Breast epithelium (tissue), 3 donors: ENCODE measurements around the gene SEPTIN5.
A peak's percentile ranks its signal among the peaks of the same experiment; 100 is the strongest.

Experiments
- CTCF ChIP-seq, 3 donors: fragments of 450-650 bp; IDR thresholded peaks; one replicate each; pipeline ENCODE4 v1.5.1; 2016 to 2017; ENCODE audit warnings: antibody characterized with exemption in 3 of 3, mild to moderate bottlenecking in 3 of 3, moderate library complexity in 3 of 3
- POLR2A ChIP-seq: fragments of 450-650 bp; IDR thresholded peaks from one replicate; pipeline ENCODE4 v1.6.1; 2016; ENCODE audit warnings: antibody characterized with exemption, mild to moderate bottlenecking, moderate library complexity

- TF ChIP-seq POLR2A (no peak), CTCF (IDR thresholded peaks at IDR 0.05) (peak in 1 of 3 donors; percentile 7)
Observed at GRCh38 chr22:19723983-19724827, 9.9 kb downstream of the SEPTIN5 start.
